Activated CD4-positive, alpha-beta T cell treated with anti-CD3 and anti-CD28 coated beads for 36 hours (primary cell): ENCODE data around the gene HYCC2. TPM values are rescaled to one million over a fixed set of nuclear protein-coding genes. Genes with fewer than 3 reads are reported as not detected.
"Not testable (repeated sequence)": the region's sequence is repeated elsewhere in the genome, so short reads cannot be mapped to it uniquely, and the experiment has no call there.

Source experiments
- ATAC-seq: fragments of 200-7000 bp; cut with Tn5 transposase; one replicate; pipeline ENCODE4 v1.10.0; 2021; ENCODE audit warnings: mild to moderate bottlenecking, moderate library complexity
- CTCF ChIA-PET: fragments of 350-600 bp; sonication (Branson Sonifier 250); formaldehyde crosslinking; loops from one replicate; lab custom pipeline; 2021; ENCODE audit warnings: antibody characterized with exemption; lab: Charles Lee
- POLR2A ChIA-PET: fragments of 350-600 bp; sonication (Branson Sonifier 250); formaldehyde crosslinking; loops from one replicate; lab custom pipeline; 2021; ENCODE audit warnings: antibody characterized with exemption, inconsistent platforms; lab: Charles Lee
- DNase-seq: peaks from one replicate; pipeline ENCODE4 v3.0.0-alpha.2; 2020
- H3K27ac Mint-ChIP-seq: one replicate; pipeline ENCODE4 v1.8.0; 2021; ENCODE audit warnings: mixed read lengths
- H3K27me3 Mint-ChIP-seq: one replicate; pipeline ENCODE4 v1.8.0; 2021; ENCODE audit warnings: mixed read lengths
- H3K36me3 Mint-ChIP-seq: one replicate; pipeline ENCODE4 v1.8.0; 2021; ENCODE audit warnings: low read depth, mixed read lengths
- H3K4me1 Mint-ChIP-seq: one replicate; pipeline ENCODE4 v1.8.0; 2021; ENCODE audit warnings: mixed read lengths
- H3K4me3 Mint-ChIP-seq: one replicate; pipeline ENCODE4 v1.8.0; 2021; ENCODE audit warnings: mild to moderate bottlenecking, moderate library complexity, mixed read lengths
- H3K9me3 Mint-ChIP-seq: one replicate; pipeline ENCODE4 v1.8.0; 2021; ENCODE audit warnings: low read depth, mixed read lengths
- intact Hi-C, 2 experiments: fragments of 100-400 bp; cut with DNase I in 1 of 2; cut with micrococcal nuclease in 1 of 2; formaldehyde crosslinking; loops; one replicate each; pipeline versions ENCODE4 v1.14.2 to v1.15.1; 2022 to 2024; cut with DNase I, micrococcal nuclease
- total RNA-seq, 2 experiments: library from RNA; stranded (reverse); gene quantifications; one replicate each; pipeline ENCODE4 v1.2.3, GENCODE V29; 2021

Gene HYCC2
- 10 to 100 TPM; 15.8 to 16.0 TPM for total RNA-seq

DNA sequence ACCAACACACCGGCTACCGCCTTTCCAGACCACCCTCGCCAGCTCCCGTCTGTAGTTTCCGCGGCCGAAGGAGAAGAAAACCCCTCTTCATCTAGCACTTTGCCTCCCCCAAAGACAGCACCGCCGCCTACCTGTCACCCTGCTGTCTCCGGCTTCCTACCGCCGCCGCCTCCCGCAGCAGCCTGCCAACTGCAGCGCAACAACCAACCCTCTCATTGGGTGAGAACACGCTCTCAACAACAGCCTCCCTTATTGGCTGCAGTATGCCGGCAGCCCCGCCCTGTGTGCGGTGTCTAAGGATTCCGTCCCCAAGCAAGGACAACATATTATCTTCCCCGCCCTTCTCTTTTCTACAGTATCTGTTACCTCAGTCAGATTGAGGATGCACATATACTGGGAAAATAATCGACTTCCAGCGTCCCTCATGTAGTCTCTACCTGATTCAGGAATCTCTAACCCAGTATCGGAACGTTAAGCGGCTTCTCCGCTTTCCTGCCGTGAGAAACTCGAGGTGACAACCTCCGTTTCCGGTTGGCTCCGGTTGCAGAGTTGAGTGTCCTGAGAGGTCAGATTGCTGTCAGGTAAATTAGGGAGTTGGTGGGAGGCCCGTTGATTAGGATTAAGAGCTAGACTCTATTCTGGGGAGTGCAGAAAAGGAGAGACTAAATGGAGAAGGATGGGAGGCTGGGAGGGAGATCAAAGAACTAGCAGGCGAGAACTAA lies at the start of gene HYCC2, which contains the start of gene NDUFB3:
Gene HYCC2, minus strand, starts transcription at position 193 of the 722 bp plus-strand sequence. CDS start 47,662 bp downstream, outside the sequence.
Gene NDUFB3, plus strand, starts transcription at position 523 of the 722 bp plus-strand sequence. CDS start 6,882 bp downstream, outside the sequence.
- ChIA-PET CTCF (interaction anchor here (0.7 to 3.6 kb wide), 7 partner anchors 18 to 348 kb away, joined by 3 to 19 read pairs (median 3); no protein-coding TSS in a partner anchor), POLR2A (interaction anchor here (1.1 kb wide), 1 partner anchor 44 kb away, joined by 4 read pairs; the partner anchor contains the start of gene CFLAR)
- ATAC-seq (peak; percentile 94), DNase-seq (peak; percentile 95)
- no peaks in the 10 kb centered on the region for H3K9me3 Mint-ChIP-seq
- no peaks in the 10 kb centered on the region for H3K27me3 Mint-ChIP-seq
- H3K27ac Mint-ChIP-seq: peak within 1 kb of the TSS; percentile 96
- H3K4me1 Mint-ChIP-seq: peaks cover 58% of the 10 kb centered on the region
- H3K36me3 Mint-ChIP-seq: peaks cover 5% of the 10 kb centered on the region
- intact Hi-C loops: loop anchor here (1.0 to 5.0 kb wide), 16 partner anchors 45 to 1196 kb away; partner anchors contain the start of genes NIF3L1 (in 2 of the 2), ORC2 (in 2 of the 2), PPIL3 (in 2 of the 2) and BZW1 (in 1 of the 2)
- peak within 1 kb of the TSS; percentile 97 for H3K4me3 Mint-ChIP-seq

DNA sequence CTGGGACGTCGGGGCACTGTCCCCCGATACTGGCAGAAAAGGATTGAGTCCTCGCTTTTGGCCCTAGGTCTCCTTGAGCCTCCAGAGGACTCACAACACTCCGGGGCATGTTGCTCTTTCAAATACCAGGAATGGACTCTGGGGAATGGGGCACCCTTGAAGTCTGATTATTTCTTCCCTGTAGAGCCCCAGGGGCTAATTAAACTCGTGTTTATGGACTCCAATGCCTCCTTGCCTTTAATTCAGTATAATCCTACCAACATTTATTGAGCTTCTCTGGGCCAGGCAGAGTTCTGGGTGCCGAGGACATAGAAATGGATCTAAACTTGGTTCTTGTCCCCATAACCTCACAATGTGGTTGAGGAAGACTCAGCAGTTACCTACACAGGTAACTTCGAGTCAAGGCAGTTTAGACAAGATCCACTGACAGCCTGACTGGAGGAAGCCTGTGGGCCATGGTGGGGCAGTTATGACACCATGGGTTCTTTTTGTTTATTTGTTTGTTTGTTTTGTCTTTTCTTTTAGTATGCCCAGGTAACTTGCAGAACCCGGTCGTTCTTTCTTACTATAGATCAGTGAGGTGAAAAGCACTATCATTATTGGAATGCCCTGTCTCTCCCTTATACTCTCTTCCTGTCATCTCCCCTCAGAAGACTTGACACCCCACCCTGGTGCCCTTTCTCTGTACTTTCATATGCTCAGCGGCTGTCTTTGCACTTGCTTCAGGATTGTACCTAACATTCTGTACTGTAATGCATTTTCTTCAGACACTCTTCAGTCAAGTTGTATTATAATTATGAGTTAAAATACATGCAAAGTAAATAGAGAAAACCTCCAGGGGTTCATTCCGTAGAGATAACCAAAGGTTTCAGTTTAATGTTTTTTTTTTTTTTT lies 47.7 kb upstream of the HYCC2 start:
- peak overlapping the region; percentile 98 for H3K4me3 Mint-ChIP-seq
- intact Hi-C loops: loop anchor here (1.0 to 5.0 kb wide), 5 partner anchors 8 to 230 kb away; partner anchors contain the start of genes NIF3L1 (in 2 of the 2), PPIL3 (in 2 of the 2) and CASP10 (in 1 of the 2)
- H3K27me3 Mint-ChIP-seq: no peaks in the 10 kb centered on the region
- CTCF ChIA-PET: interaction anchor here (0.6 to 4.0 kb wide), 5 partner anchors 50 to 1262 kb away, joined by 3 to 31 read pairs (median 8); partner anchors contain the start of gene CASP10
- no peak for DNase-seq
- POLR2A ChIA-PET: interaction anchor here (0.5 to 1.3 kb wide), 2 partner anchors 32 to 255 kb away, joined by 4 read pairs; partner anchors contain the start of gene CLK1
- H3K36me3 Mint-ChIP-seq: peaks cover 51% of the 10 kb centered on the region
- no peaks in the 10 kb centered on the region for H3K9me3 Mint-ChIP-seq
- peak overlapping the region; percentile 100 for H3K27ac Mint-ChIP-seq
- H3K4me1 Mint-ChIP-seq: peaks cover 47% of the 10 kb centered on the region
- ATAC-seq: peak; percentile 3

DNA sequence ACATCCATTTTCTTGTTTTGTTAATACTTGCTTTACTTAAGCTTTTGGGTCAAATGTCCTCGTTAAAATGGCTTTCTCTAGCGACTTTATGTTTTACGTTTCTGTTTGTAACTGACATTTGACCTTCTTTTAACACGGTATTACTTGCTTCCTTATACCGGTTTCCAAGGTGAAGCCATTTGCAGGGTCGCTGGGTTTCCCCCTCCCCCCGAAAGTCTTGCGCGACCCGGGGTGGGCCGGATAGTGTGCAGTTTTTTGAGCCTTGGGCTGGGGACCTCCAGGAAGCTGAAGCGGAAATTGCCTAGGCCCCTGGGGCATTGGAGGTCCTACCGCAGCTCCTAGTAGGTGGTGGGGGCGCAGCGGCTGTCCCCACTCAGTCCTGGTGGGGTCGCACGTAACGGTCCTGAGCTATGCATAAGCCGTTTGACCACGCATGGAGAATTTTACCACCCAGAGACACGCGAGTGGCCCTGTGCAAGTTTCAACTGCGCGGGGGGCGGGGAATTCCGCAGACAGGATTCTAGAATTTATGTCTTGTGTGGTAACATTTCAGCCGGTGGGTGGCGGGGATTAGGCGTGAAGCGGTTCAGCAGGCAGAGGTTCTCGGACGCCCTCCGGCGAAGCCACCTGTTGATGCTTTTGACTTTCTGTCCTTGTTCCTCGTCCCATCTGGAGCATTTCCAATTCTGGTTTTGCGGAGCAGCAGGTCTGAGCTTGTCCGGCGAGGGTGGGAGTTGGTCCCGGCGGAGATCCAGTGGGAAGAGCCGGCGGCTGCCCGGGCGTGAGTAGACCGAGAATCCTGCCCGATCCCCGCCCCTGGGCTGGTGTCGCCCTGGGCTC lies 46.9 kb upstream of the HYCC2 start:
- Mint-ChIP-seq H3K27ac (peak overlapping the region; percentile 100), H3K9me3 (no peaks in the 10 kb centered on the region), H3K4me3 (peak overlapping the region; percentile 98), H3K4me1 (peaks cover 42% of the 10 kb centered on the region), H3K36me3 (peaks cover 44% of the 10 kb centered on the region), H3K27me3 (no peaks in the 10 kb centered on the region)
- intact Hi-C loops: loop anchor here (1.0 to 5.0 kb wide), 5 partner anchors 9 to 229 kb away; partner anchors contain the start of genes NIF3L1 (in 2 of the 2), PPIL3 (in 2 of the 2) and CASP10 (in 1 of the 2)
- ATAC-seq (peak; percentile 37), DNase-seq (peak; percentile 94)
- POLR2A ChIA-PET: interaction anchor here (0.6 to 2.5 kb wide), 8 partner anchors 16 to 405 kb away, joined by 3 to 14 read pairs (median 4); partner anchors contain the start of genes CASP10 and CLK1
- CTCF ChIA-PET: interaction anchor here (0.6 to 4.0 kb wide), 20 partner anchors 17 to 333 kb away, joined by 3 to 31 read pairs (median 5); partner anchors contain the start of genes CASP10, NIF3L1, ORC2 and STRADB

DNA sequence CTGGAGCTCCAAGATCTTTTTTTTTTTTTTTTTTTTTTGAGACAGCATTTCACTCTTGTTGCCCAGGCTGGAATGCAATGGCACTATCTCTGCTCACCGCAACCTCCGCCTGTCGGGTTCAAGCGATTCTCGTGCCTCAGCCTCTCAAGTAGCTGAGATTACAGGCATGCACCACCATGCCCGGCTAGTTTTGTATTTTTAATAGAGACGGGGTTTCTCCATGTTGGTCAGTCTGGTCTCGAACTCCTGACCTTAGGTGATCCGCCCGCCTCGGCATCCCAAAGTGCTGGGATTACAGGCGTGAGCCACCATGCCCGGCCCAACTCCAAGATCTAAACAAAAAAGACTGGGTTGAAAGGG lies 46.2 kb upstream of the HYCC2 start:
- Mint-ChIP-seq H3K4me3 (peak overlapping the region; percentile 98), H3K27ac (peak overlapping the region; percentile 100), H3K4me1 (peaks cover 36% of the 10 kb centered on the region), H3K36me3 (peaks cover 38% of the 10 kb centered on the region)
- CTCF ChIA-PET: interaction anchor here (0.6 to 4.0 kb wide), 23 partner anchors 8 to 1061 kb away, joined by 3 to 31 read pairs (median 5); partner anchors contain the start of genes CASP10, NIF3L1, ORC2 and STRADB
- POLR2A ChIA-PET: interaction anchor here (0.6 to 2.5 kb wide), 9 partner anchors 17 to 404 kb away, joined by 3 to 14 read pairs (median 4); partner anchors contain the start of genes CASP10 and CLK1
- intact Hi-C loops: loop anchor here (1.0 to 5.0 kb wide), 10 partner anchors 10 to 405 kb away; partner anchors contain the start of genes NIF3L1 (in 2 of the 2), PPIL3 (in 2 of the 2), CASP10 (in 1 of the 2) and CLK1 (in 1 of the 2)
- DNase-seq (peak; percentile 75), ATAC-seq (peak; percentile 15)
- not testable (repeated sequence) for H3K27me3 Mint-ChIP-seq, H3K9me3 Mint-ChIP-seq

DNA sequence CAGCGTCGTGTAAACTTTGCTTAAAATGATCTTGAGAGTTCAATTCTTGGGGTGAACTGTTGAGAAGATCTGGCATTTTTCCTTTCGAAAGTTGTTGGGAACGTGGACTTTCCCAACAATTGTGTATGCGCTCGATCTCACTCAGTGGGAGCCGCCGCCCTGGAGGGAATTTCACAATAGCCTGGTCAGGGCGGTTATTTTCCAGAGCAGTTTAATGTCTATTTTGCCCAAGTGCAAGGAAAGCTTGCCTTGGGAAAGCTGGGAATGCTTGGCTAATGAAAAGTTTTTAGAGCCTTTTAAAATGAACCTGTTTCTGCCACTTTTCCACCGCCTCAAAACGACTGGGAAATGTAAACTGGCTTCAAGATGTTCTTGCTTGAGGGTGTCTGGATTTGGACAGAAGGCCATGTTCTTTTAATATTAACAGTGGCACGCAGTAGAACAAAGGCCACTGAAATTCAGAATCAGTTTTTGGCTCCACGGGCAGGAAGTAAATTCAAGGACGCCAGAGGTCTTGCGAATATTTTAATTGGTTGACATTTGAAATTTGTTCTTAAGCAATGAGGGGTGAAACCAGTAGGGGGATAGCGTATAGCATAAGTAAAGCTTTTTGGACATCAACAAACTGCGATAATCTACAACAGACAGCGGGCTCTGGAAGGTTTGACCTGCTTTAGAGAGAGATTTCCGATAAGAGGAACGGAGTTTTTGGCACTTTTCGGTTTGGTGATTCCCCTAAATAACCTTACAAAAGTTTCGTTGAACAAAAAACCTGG lies 45.7 kb upstream of the HYCC2 start:
- ATAC-seq (peak; percentile 35), DNase-seq (no peak)
- no peaks in the 10 kb centered on the region for H3K9me3 Mint-ChIP-seq
- ChIA-PET CTCF (interaction anchor here (0.6 to 4.0 kb wide), 25 partner anchors 8 to 1061 kb away, joined by 3 to 31 read pairs (median 5); partner anchors contain the start of genes CASP10, NIF3L1, ORC2 and STRADB), POLR2A (interaction anchor here (0.6 to 2.5 kb wide), 9 partner anchors 18 to 404 kb away, joined by 3 to 14 read pairs (median 4); partner anchors contain the start of genes CASP10 and CLK1)
- peaks cover 31% of the 10 kb centered on the region for H3K4me1 Mint-ChIP-seq
- intact Hi-C loops: loop anchor here (1.0 to 5.0 kb wide), 9 partner anchors 46 to 404 kb away; partner anchors contain the start of genes HYCC2 (in 2 of the 2), BZW1 (in 1 of the 2), CASP10 (in 1 of the 2) and CLK1 (in 1 of the 2)
- H3K4me3 Mint-ChIP-seq: peak overlapping the region; percentile 98
- peaks cover 33% of the 10 kb centered on the region for H3K36me3 Mint-ChIP-seq
- H3K27ac Mint-ChIP-seq: peak overlapping the region; percentile 100
- H3K27me3 Mint-ChIP-seq: no peaks in the 10 kb centered on the region

DNA sequence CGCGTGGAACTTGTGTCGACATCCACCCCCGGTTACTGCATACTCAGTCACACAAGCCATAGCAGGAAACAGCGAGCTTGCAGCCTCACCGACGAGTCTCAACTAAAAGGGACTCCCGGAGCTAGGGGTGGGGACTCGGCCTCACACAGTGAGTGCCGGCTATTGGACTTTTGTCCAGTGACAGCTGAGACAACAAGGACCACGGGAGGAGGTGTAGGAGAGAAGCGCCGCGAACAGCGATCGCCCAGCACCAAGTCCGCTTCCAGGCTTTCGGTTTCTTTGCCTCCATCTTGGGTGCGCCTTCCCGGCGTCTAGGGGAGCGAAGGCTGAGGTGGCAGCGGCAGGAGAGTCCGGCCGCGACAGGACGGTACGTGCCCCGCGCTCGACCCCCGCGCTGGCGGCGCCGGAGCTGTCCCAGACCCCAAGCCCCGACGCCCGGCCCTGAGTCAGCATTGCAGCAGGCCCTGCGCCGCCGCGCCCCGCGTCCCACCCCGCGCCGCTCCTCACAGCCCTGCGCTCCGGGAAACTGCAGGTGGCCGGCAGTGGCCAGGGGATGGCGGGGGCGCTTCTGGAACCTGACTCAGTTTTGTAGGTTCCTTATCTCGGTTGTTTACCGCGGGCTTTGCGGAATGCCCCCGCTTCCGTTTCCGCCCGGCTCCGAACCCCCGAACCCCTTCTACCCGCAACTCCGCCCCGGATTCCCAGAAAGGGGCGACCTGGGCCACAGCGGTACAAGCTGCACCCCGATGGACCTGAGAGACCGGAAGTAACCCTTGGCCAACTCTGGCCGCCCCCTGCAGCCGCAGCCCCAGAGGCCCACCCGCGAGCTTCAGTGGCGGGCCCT lies 44.9 kb upstream of the HYCC2 start, which contains the start of gene CFLAR:
Gene CFLAR, plus strand, starts transcription at position 50 of the 844 bp plus-strand sequence. CDS start 13,702 bp downstream, outside the sequence.
- DNase-seq (peak; percentile 88), ATAC-seq (peak; percentile 40)
- Mint-ChIP-seq H3K27ac (peak within 1 kb of the TSS; percentile 100), H3K9me3 (no peaks in the 10 kb centered on the region), H3K4me1 (peaks cover 24% of the 10 kb centered on the region), H3K36me3 (peaks cover 27% of the 10 kb centered on the region), H3K4me3 (peak within 1 kb of the TSS; percentile 98), H3K27me3 (no peaks in the 10 kb centered on the region)
- intact Hi-C loops: loop anchor here (1.0 to 5.0 kb wide), 8 partner anchors 45 to 404 kb away; partner anchors contain the start of genes BZW1 (in 1 of the 2), CASP10 (in 1 of the 2) and HYCC2 (in 1 of the 2)
- ChIA-PET POLR2A (interaction anchor here (0.7 to 2.5 kb wide), 7 partner anchors 18 to 252 kb away, joined by 3 to 14 read pairs (median 4); partner anchors contain the start of genes CLK1 and HYCC2), CTCF (interaction anchor here (0.6 to 4.0 kb wide), 11 partner anchors 10 to 335 kb away, joined by 3 to 31 read pairs (median 6); partner anchors contain the start of genes CASP10, STRADB and TRAK2)

DNA sequence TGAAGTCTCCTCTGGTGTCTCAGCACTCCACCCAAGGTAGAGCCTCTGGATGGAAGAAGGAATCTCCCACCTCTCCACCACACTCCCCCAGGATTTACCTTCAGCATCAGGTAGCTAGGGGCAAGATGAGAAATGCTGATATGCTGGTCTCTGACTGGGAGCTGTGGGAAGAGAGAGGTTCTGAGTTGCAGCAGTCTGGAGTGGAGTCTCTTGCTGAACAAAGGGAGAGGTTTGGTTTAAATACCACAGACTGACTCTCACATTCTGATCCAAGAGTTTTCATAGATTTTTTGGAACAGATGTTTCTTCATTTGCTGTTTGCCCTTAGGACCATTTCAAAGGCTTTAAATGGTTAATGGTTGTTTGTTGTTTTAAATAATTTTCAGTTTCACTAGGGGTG lies 43.4 kb upstream of the HYCC2 start:
- Mint-ChIP-seq H3K27ac (peak overlapping the region; percentile 86), H3K27me3 (no peaks in the 10 kb centered on the region), H3K36me3 (peaks cover 14% of the 10 kb centered on the region), H3K4me3 (peak overlapping the region; percentile 98), H3K4me1 (peaks cover 21% of the 10 kb centered on the region), H3K9me3 (no peaks in the 10 kb centered on the region)
- intact Hi-C loops: loop anchor here in 1 of 2 experiments (5.0 kb wide), 1 partner anchor 67 kb away; the partner anchor contains the start of gene CASP10
- ChIA-PET POLR2A (no interaction called here), CTCF (interaction anchor here (1.2 to 2.5 kb wide), 5 partner anchors 8 to 118 kb away, joined by 4 to 11 read pairs (median 4); partner anchors contain the start of gene CASP10)
- no peak for DNase-seq
- ATAC-seq: no peak

DNA sequence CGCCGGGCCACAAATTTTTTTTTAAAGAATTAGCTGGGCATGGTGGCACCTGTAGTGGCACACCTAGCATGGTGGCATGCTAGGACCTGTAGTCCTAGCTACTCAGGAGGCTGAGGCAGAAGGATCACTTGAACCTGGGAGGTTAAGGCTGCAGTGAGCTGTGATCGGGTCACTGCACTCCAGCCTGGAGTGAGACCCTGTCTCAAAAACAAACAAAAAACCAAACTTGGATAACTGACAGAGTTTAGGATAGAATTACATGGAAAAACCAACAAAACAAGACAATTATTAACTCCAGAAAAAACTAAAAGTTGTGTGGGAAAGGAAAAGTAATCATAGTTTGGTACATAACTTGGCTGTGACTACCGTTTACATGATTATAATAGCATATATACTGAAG lies 42.9 kb upstream of the HYCC2 start:
- ATAC-seq: no peak
- POLR2A ChIA-PET: interaction anchor here (0.7 kb wide), 1 partner anchor 401 kb away, joined by 3 read pairs; no protein-coding TSS in a partner anchor

More for the DNA sequence above, 42.9 kb upstream of the HYCC2 start:
- DNase-seq: no peak
- no peaks in the 10 kb centered on the region for H3K27me3 Mint-ChIP-seq
- peaks cover 21% of the 10 kb centered on the region for H3K4me1 Mint-ChIP-seq
- peaks cover 11% of the 10 kb centered on the region for H3K36me3 Mint-ChIP-seq
- intact Hi-C loops: no loop called here
- peak overlapping the region; percentile 98 for H3K4me3 Mint-ChIP-seq
- H3K27ac Mint-ChIP-seq: peak overlapping the region; percentile 86
- no peaks in the 10 kb centered on the region for H3K9me3 Mint-ChIP-seq
- CTCF ChIA-PET: interaction anchor here (1.2 kb wide), 1 partner anchor 118 kb away, joined by 4 read pairs; no protein-coding TSS in a partner anchor
